GM23338 (cell line): ENCODE measurements around the gene FANCG. TPM values are rescaled to one million over a fixed set of nuclear protein-coding genes. Genes with fewer than 3 reads are reported as not detected.

ENCODE experiments used
- ATAC-seq: fragments of 200-7000 bp; cut with Tn5 transposase; 3 replicates; pipeline ENCODE4 v1.9.1; 2020
- DNase-seq: peaks from one replicate; pipeline ENCODE4 v3.0.0-alpha.2; 2015; ENCODE audit warnings: low spot score
- H2AFZ ChIP-seq: fragments of 200-600 bp; sonication (generic); 2 replicates; pipeline ENCODE4 v1.8.0; 2016; ENCODE audit warnings: antibody characterized with exemption, mild to moderate bottlenecking, moderate library complexity
- H3F3A ChIP-seq: fragments of 200-600 bp; sonication (generic); replicated peaks from 2 replicates; pipeline ENCODE4 v1.8.0; 2017; ENCODE audit warnings: antibody characterized with exemption, mixed run types, low read depth
- H3K27ac ChIP-seq: fragments of 200-600 bp; sonication (generic); 2 replicates; pipeline ENCODE4 v1.6.1; 2016; ENCODE audit warnings: low read depth
- H3K27me3 ChIP-seq: fragments of 200-600 bp; sonication (generic); 2 replicates; pipeline ENCODE4 v1.8.0; 2016; ENCODE audit warnings: mild to moderate bottlenecking, mixed run types, moderate library complexity; ENCODE audit not compliant: insufficient read depth
- H3K36me3 ChIP-seq: fragments of 200-600 bp; sonication (generic); 2 replicates; pipeline ENCODE4 v1.8.0; 2016; ENCODE audit warnings: mild to moderate bottlenecking; ENCODE audit not compliant: insufficient read depth
- H3K4me1 ChIP-seq: fragments of 200-600 bp; sonication (generic); 2 replicates; pipeline ENCODE4 v1.8.0; 2016; ENCODE audit warnings: mild to moderate bottlenecking, moderate library complexity; ENCODE audit not compliant: insufficient read depth
- H3K4me2 ChIP-seq: fragments of 200-600 bp; sonication (generic); 2 replicates; pipeline ENCODE4 v1.7.1; 2017; ENCODE audit warnings: mixed run types
- H3K4me3 ChIP-seq: fragments of 200-600 bp; sonication (generic); 2 replicates; pipeline ENCODE4 v1.6.1; 2016; ENCODE audit warnings: mixed run types
- H3K79me2 ChIP-seq: fragments of 200-600 bp; sonication (generic); replicated peaks from 2 replicates; pipeline ENCODE4 v1.8.0; 2017; ENCODE audit warnings: mild to moderate bottlenecking; ENCODE audit not compliant: insufficient read depth
- H3K9me2 ChIP-seq: fragments of 200-600 bp; sonication (generic); 2 replicates; pipeline ENCODE4 v1.8.0; 2017; ENCODE audit not compliant: insufficient read depth
- H4K20me1 ChIP-seq: fragments of 200-600 bp; sonication (generic); replicated peaks from 2 replicates; pipeline ENCODE4 v1.8.0; 2017; ENCODE audit warnings: mild to moderate bottlenecking; ENCODE audit not compliant: insufficient read depth
- H3K27ac Mint-ChIP-seq: 2 replicates; pipeline ENCODE4 v1.8.0; 2020; ENCODE audit warnings: inconsistent platforms, mild to moderate bottlenecking, moderate library complexity, mixed read lengths
- H3K27me3 Mint-ChIP-seq: 3 replicates; pipeline ENCODE4 v1.8.0; 2022; ENCODE audit warnings: low read depth, mild to moderate bottlenecking, moderate library complexity, mixed read lengths, inconsistent platforms; ENCODE audit not compliant: insufficient read depth, poor library complexity
- H3K36me3 Mint-ChIP-seq: 3 replicates; pipeline ENCODE4 v1.8.0; 2021; ENCODE audit warnings: low read depth, mild to moderate bottlenecking, inconsistent platforms, moderate library complexity, mixed read lengths
- H3K4me1 Mint-ChIP-seq: 3 replicates; pipeline ENCODE4 v1.8.0; 2020; ENCODE audit warnings: mild to moderate bottlenecking, inconsistent platforms, mixed read lengths
- H3K4me3 Mint-ChIP-seq: 3 replicates; pipeline ENCODE4 v1.8.0; 2021; ENCODE audit warnings: moderate library complexity, mild to moderate bottlenecking, inconsistent platforms, mixed read lengths
- H3K9me3 Mint-ChIP-seq: 3 replicates; pipeline ENCODE4 v1.8.0; 2020; ENCODE audit warnings: moderate library complexity, mild to moderate bottlenecking, inconsistent platforms, mixed read lengths
- CREB1 ChIP-seq: fragments of 250-450 bp; sonication (Bioruptor Pico); IDR thresholded peaks from 2 replicates; pipeline ENCODE4 v1.5.0; 2020; ENCODE audit warnings: low read depth, mild to moderate bottlenecking, moderate library complexity
- EZH2phosphoT487 ChIP-seq: fragments of 200-600 bp; sonication (generic); IDR thresholded peaks from one replicate; pipeline ENCODE4 v1.8.1; 2018; ENCODE audit warnings: antibody characterized with exemption; ENCODE audit not compliant: unreplicated experiment
- JUNB ChIP-seq: IDR thresholded peaks from one replicate; pipeline ENCODE4 v1.6.1; 2016; ENCODE audit warnings: antibody characterized with exemption; ENCODE audit not compliant: unreplicated experiment
- NANOG ChIP-seq: IDR thresholded peaks from 2 replicates; pipeline ENCODE4 v1.6.1; 2016; ENCODE audit warnings: antibody characterized with exemption, borderline replicate concordance
- POLR2AphosphoS5 ChIP-seq: IDR thresholded peaks from 2 replicates; pipeline ENCODE4 v1.6.1; 2016; ENCODE audit warnings: antibody characterized with exemption, low read depth
- STAT1 ChIP-seq: IDR thresholded peaks from one replicate; pipeline ENCODE4 v1.6.1; 2016; ENCODE audit warnings: antibody characterized with exemption; ENCODE audit not compliant: unreplicated experiment
- ZNF114 ChIP-seq: fragments of 250-450 bp; sonication (Bioruptor Pico); IDR thresholded peaks from 2 replicates; pipeline ENCODE4 v1.5.0; 2020; ENCODE audit warnings: mild to moderate bottlenecking, moderate library complexity
- polyA plus RNA-seq: library from polyadenylated mRNA; unstranded; fragments of >200 nt; fragmentation: Nextera tagmentation; extraction: Ambion mirVana; gene quantifications from 2 replicates; pipeline ENCODE4 v1.2.1, GENCODE V29; 2016
- total RNA-seq: library from RNA; depleted of rRNA; stranded (reverse); fragments of >200 nt; shearing (Covaris generic); gene quantifications from 2 replicates; pipeline ENCODE4 v1.2.3, GENCODE V29; 2014
- TF ChIP-seq, protein P1 (sequence below): fragments of 250-450 bp; sonication (Bioruptor Pico); IDR thresholded peaks from 2 replicates; pipeline ENCODE4 v1.5.0; 2020; ENCODE audit warnings: mild to moderate bottlenecking, moderate library complexity
- TF ChIP-seq, protein P2 (sequence below), 2 experiments: fragments of 200-600 bp in 1 of 2; sonication (generic) in 1 of 2; conservative IDR thresholded peaks; 2 replicates each; pipeline versions ENCODE4 v1.5.1 to v1.6.1; 2016 to 2017; ENCODE audit warnings: antibody characterized with exemption in 2 of 2, low read depth in 2 of 2, mild to moderate bottlenecking in 2 of 2, moderate library complexity in 1 of 2
- TF ChIP-seq, protein P3 (sequence below): IDR thresholded peaks from 2 replicates; pipeline ENCODE4 v1.6.1; 2016; ENCODE audit warnings: antibody characterized with exemption

FANCG gene
- total and polyA plus RNA-seq, 2 experiments from 2014 or later, result 53.8 to 56.2 TPM

DNA sequence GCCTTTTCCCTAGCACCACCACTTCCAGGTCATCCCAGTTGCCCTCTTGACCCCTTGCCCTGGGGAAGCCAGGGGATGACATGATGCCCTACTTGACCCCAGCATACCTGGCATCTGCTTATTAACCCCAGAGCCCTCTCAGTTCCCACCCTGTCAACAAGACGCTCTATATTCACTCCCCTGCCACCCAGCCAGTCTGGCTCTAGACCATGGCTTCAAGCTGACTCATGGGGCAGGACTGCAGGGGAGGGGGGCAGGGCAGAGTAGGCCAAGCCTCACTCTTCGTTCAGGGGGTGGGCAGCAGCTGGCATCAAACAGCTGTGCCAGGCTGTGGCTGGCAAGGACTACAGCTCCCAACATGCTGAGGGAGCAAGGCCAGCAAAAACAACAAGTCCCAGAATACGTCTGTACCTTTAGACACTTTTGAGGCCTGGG is 30.6 kb upstream of the FANCG start:
- no peaks in the 10 kb centered on the region for H3K9me2 ChIP-seq
- no peaks in the 10 kb centered on the region for H4K20me1 ChIP-seq
- Mint-ChIP-seq H3K4me3 (peak overlapping the region; percentile 78), H3K27me3 (peaks cover 11% of the 10 kb centered on the region), H3K9me3 (no peaks in the 10 kb centered on the region), H3K36me3 (peaks cover 6% of the 10 kb centered on the region; the same call in 2 of the 3 replicates), H3K27ac (no peak overlapping the region), H3K4me1 (peaks cover 30% of the 10 kb centered on the region)
- no peaks in the 10 kb centered on the region for H3K36me3 ChIP-seq
- ATAC-seq, result no peak
- no peak overlapping the region for H2AFZ ChIP-seq
- H3K4me3 ChIP-seq, result peak overlapping the region; percentile 93
- no peak for TF ChIP-seq ZNF114 (CRISPR knock-in tag)
- TF ChIP-seq NANOG, result no peak
- TF ChIP-seq CREB1 (CRISPR knock-in tag), result no peak
- no peak for TF ChIP-seq POLR2AphosphoS5
- no peak for TF ChIP-seq STAT1
- TF ChIP-seq, protein P1, sequence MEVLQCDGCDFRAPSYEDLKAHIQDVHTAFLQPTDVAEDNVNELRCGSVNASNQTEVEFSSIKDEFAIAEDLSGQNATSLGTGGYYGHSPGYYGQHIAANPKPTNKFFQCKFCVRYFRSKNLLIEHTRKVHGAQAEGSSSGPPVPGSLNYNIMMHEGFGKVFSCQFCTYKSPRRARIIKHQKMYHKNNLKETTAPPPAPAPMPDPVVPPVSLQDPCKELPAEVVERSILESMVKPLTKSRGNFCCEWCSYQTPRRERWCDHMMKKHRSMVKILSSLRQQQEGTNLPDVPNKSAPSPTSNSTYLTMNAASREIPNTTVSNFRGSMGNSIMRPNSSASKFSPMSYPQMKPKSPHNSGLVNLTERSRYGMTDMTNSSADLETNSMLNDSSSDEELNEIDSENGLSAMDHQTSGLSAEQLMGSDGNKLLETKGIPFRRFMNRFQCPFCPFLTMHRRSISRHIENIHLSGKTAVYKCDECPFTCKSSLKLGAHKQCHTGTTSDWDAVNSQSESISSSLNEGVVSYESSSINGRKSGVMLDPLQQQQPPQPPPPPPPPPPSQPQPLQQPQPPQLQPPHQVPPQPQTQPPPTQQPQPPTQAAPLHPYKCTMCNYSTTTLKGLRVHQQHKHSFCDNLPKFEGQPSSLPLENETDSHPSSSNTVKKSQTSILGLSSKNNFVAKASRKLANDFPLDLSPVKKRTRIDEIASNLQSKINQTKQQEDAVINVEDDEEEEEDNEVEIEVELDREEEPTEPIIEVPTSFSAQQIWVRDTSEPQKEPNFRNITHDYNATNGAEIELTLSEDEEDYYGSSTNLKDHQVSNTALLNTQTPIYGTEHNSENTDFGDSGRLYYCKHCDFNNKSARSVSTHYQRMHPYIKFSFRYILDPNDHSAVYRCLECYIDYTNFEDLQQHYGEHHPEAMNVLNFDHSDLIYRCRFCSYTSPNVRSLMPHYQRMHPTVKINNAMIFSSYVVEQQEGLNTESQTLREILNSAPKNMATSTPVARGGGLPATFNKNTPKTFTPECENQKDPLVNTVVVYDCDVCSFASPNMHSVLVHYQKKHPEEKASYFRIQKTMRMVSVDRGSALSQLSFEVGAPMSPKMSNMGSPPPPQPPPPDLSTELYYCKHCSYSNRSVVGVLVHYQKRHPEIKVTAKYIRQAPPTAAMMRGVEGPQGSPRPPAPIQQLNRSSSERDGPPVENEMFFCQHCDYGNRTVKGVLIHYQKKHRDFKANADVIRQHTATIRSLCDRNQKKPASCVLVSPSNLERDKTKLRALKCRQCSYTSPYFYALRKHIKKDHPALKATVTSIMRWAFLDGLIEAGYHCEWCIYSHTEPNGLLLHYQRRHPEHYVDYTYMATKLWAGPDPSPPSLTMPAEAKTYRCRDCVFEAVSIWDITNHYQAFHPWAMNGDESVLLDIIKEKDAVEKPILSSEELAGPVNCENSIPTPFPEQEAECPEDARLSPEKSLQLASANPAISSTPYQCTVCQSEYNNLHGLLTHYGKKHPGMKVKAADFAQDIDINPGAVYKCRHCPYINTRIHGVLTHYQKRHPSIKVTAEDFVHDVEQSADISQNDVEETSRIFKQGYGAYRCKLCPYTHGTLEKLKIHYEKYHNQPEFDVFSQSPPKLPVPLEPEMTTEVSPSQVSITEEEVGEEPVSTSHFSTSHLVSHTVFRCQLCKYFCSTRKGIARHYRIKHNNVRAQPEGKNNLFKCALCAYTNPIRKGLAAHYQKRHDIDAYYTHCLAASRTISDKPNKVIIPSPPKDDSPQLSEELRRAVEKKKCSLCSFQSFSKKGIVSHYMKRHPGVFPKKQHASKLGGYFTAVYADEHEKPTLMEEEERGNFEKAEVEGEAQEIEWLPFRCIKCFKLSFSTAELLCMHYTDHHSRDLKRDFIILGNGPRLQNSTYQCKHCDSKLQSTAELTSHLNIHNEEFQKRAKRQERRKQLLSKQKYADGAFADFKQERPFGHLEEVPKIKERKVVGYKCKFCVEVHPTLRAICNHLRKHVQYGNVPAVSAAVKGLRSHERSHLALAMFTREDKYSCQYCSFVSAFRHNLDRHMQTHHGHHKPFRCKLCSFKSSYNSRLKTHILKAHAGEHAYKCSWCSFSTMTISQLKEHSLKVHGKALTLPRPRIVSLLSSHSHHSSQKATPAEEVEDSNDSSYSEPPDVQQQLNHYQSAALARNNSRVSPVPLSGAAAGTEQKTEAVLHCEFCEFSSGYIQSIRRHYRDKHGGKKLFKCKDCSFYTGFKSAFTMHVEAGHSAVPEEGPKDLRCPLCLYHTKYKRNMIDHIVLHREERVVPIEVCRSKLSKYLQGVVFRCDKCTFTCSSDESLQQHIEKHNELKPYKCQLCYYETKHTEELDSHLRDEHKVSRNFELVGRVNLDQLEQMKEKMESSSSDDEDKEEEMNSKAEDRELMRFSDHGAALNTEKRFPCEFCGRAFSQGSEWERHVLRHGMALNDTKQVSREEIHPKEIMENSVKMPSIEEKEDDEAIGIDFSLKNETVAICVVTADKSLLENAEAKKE, result no peak
- TF ChIP-seq, protein P2, sequence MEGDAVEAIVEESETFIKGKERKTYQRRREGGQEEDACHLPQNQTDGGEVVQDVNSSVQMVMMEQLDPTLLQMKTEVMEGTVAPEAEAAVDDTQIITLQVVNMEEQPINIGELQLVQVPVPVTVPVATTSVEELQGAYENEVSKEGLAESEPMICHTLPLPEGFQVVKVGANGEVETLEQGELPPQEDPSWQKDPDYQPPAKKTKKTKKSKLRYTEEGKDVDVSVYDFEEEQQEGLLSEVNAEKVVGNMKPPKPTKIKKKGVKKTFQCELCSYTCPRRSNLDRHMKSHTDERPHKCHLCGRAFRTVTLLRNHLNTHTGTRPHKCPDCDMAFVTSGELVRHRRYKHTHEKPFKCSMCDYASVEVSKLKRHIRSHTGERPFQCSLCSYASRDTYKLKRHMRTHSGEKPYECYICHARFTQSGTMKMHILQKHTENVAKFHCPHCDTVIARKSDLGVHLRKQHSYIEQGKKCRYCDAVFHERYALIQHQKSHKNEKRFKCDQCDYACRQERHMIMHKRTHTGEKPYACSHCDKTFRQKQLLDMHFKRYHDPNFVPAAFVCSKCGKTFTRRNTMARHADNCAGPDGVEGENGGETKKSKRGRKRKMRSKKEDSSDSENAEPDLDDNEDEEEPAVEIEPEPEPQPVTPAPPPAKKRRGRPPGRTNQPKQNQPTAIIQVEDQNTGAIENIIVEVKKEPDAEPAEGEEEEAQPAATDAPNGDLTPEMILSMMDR (conservative IDR thresholded peaks at IDR 0.05; ENCODE audit: low read depth in 2 of 2), result no peak
- no peak for TF ChIP-seq EZH2phosphoT487
- TF ChIP-seq JUNB, result no peak
- TF ChIP-seq, protein P3, sequence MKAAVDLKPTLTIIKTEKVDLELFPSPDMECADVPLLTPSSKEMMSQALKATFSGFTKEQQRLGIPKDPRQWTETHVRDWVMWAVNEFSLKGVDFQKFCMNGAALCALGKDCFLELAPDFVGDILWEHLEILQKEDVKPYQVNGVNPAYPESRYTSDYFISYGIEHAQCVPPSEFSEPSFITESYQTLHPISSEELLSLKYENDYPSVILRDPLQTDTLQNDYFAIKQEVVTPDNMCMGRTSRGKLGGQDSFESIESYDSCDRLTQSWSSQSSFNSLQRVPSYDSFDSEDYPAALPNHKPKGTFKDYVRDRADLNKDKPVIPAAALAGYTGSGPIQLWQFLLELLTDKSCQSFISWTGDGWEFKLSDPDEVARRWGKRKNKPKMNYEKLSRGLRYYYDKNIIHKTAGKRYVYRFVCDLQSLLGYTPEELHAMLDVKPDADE, result no peak
- no peak for DNase-seq
- 0 out of 2 replicates have a peak, but pooled peaks cover 7% of the 10 kb centered on the region for H3F3A ChIP-seq
- peaks cover 16% of the 10 kb centered on the region for H3K4me1 ChIP-seq
- no peaks in the 10 kb centered on the region for H3K27me3 ChIP-seq
- peak overlapping the region; percentile 91; the same call in 1 of the 2 replicates for H3K4me2 ChIP-seq
- H3K79me2 ChIP-seq, result peaks cover 16% of the 10 kb centered on the region; the same call in 1 of the 2 replicates
- no peak overlapping the region for H3K27ac ChIP-seq
